Fibroblast of lung (primary cell): ENCODE measurements around the gene AHSP. TPM values are rescaled to one million over a fixed set of nuclear protein-coding genes. Genes with fewer than 3 reads are reported as not detected.

ENCODE experiments used
- DNase-seq, 2 donors: peaks; one replicate each; pipeline versions ENCODE4 v3.0.0 to v3.0.0-alpha.2; 2010; ENCODE audit warnings: low read depth in 2 of 2
- H2AFZ ChIP-seq: 2 replicates; pipeline ENCODE4 v1.5.1; 2012; ENCODE audit warnings: low read length, control low read depth, inconsistent platforms
- H3K27ac ChIP-seq: 2 replicates; pipeline ENCODE4 v1.5.1; 2011; ENCODE audit warnings: low read length, control low read depth; ENCODE audit not compliant: insufficient read depth
- H3K27me3 ChIP-seq: 2 replicates; pipeline ENCODE4 v1.5.1; 2011; ENCODE audit warnings: mild to moderate bottlenecking, low read length; ENCODE audit not compliant: control insufficient read depth, insufficient read depth
- H3K36me3 ChIP-seq: 2 replicates; pipeline ENCODE4 v1.5.1; 2011; ENCODE audit warnings: low read length; ENCODE audit not compliant: control insufficient read depth, insufficient read depth
- H3K4me1 ChIP-seq: 2 replicates; pipeline ENCODE4 v1.5.1; 2011; ENCODE audit warnings: low read length; ENCODE audit not compliant: control insufficient read depth, insufficient read depth; ENCODE audit errors: extremely low read depth
- H3K4me2 ChIP-seq: 2 replicates; pipeline ENCODE4 v1.5.1; 2011; ENCODE audit warnings: low read length, control low read depth; ENCODE audit not compliant: insufficient read depth; ENCODE audit errors: extremely low read depth
- H3K4me3 ChIP-seq, 4 experiments: fragments of 200-600 bp in 1 of 4; sonication (generic) in 1 of 4; replicated peaks in 1 of 4; 2 replicates each; pipeline ENCODE4 v1.5.1; 2011 to 2016; ENCODE audit warnings: low read length in 4 of 4, low read depth in 3 of 4, mild to moderate bottlenecking in 3 of 4, control low read depth in 2 of 4, inconsistent platforms in 1 of 4, mixed read lengths in 1 of 4; ENCODE audit not compliant: insufficient read depth in 1 of 4; ENCODE audit errors: control extremely low read depth in 1 of 4
- H3K79me2 ChIP-seq: 2 replicates; pipeline ENCODE4 v1.5.1; 2012; ENCODE audit warnings: mild to moderate bottlenecking, low read length, inconsistent platforms; ENCODE audit not compliant: control insufficient read depth, insufficient read depth
- H3K9ac ChIP-seq: 2 replicates; pipeline ENCODE4 v1.5.1; 2011; ENCODE audit warnings: mild to moderate bottlenecking, low read length, control low read depth; ENCODE audit not compliant: insufficient read depth
- H3K9me3 ChIP-seq: 2 replicates; pipeline ENCODE4 v1.5.1; 2012; ENCODE audit warnings: low read depth, low read length; ENCODE audit not compliant: control insufficient read depth, insufficient read depth
- H4K20me1 ChIP-seq: 2 replicates; pipeline ENCODE4 v1.5.1; 2011; ENCODE audit warnings: low read length; ENCODE audit not compliant: control insufficient read depth, insufficient read depth; ENCODE audit errors: extremely low read depth
- EZH2 ChIP-seq: IDR thresholded peaks from 2 replicates; pipeline ENCODE4 v1.5.1; 2012; ENCODE audit warnings: low read length, control low read depth, mild to moderate bottlenecking; ENCODE audit errors: missing control alignments
- polyA plus RNA-seq, 2 donors: library from polyadenylated mRNA; depleted of rRNA in 1 of 2; stranded (reverse) in 1 of 2; unstranded in 1 of 2; fragments of >200 nt; gene quantifications; 2 replicates each; pipeline ENCODE4 v1.2.1, GENCODE V29; 2011 to 2012; ENCODE audit warnings: missing spikeins in 1 of 2
- total RNA-seq: library from RNA; depleted of rRNA; stranded (reverse); fragments of >200 nt; gene quantifications from 2 replicates; pipeline ENCODE4 v1.2.1, GENCODE V29; 2014
- TF ChIP-seq, protein P1 (sequence below), 2 donors: IDR thresholded peaks in 1 of 2; conservative IDR thresholded peaks in 1 of 2; 1 replicate in 1 of 2; 2 replicates in 1 of 2; pipeline ENCODE4 v1.5.1; 2011 to 2012; ENCODE audit warnings: low read length in 2 of 2, control low read depth in 1 of 2, inconsistent platforms in 1 of 2, low read depth in 1 of 2, mild to moderate bottlenecking in 1 of 2

The AHSP gene
- total and polyA plus RNA-seq, 2 donors (not counting 1 experiment from before 2014, with no cell fraction given), result not detected

DNA sequence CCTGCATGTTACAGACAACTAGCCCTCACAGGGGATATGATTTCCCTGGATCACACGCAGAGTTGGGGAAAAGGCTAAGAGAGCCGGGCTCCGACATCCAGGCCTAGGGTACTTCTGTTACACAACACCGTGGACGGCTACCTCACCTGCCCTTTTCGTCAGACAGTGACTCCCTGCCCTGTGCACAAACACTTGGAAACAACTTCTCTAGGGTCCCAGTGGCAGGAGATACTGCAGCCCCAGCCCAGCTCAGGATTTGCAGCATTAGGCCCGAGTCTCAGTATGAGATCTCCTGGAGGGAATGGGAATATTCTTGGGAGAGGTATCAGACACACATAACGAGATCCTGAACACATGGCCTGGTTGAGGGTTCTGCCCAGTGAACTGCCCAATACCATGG lies 27.8 kb upstream of the AHSP start:
- no peaks in the 10 kb centered on the region for H3K4me1 ChIP-seq
- no peaks in the 10 kb centered on the region for H3K27me3 ChIP-seq
- TF ChIP-seq, protein P1, sequence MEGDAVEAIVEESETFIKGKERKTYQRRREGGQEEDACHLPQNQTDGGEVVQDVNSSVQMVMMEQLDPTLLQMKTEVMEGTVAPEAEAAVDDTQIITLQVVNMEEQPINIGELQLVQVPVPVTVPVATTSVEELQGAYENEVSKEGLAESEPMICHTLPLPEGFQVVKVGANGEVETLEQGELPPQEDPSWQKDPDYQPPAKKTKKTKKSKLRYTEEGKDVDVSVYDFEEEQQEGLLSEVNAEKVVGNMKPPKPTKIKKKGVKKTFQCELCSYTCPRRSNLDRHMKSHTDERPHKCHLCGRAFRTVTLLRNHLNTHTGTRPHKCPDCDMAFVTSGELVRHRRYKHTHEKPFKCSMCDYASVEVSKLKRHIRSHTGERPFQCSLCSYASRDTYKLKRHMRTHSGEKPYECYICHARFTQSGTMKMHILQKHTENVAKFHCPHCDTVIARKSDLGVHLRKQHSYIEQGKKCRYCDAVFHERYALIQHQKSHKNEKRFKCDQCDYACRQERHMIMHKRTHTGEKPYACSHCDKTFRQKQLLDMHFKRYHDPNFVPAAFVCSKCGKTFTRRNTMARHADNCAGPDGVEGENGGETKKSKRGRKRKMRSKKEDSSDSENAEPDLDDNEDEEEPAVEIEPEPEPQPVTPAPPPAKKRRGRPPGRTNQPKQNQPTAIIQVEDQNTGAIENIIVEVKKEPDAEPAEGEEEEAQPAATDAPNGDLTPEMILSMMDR (conservative IDR thresholded peaks at IDR 0.05 in 1 of 2, IDR thresholded peaks at IDR 0.05 in 1 of 2; ENCODE audit: low read depth in 1 of 2, low read length in 2 of 2), result no peak
- no peak for TF ChIP-seq EZH2
- H4K20me1 ChIP-seq, result no peaks in the 10 kb centered on the region
- H3K9me3 ChIP-seq, result no peaks in the 10 kb centered on the region
- no peak overlapping the region for H3K4me2 ChIP-seq
- no peak overlapping the region for H2AFZ ChIP-seq
- H3K36me3 ChIP-seq, result peaks cover 21% of the 10 kb centered on the region
- H3K9ac ChIP-seq, result no peak overlapping the region
- H3K4me3 ChIP-seq, result no peak overlapping the region
- DNase-seq, result no peak
- H3K27ac ChIP-seq, result no peak overlapping the region
- no peaks in the 10 kb centered on the region for H3K79me2 ChIP-seq

GRCh38 chr16:31501226-31501965 lies 26.3 kb upstream of the AHSP start:
- Histone ChIP-seq H3K79me2 (no peaks in the 10 kb centered on the region), H3K4me2 (no peak overlapping the region), H3K36me3 (peaks cover 19% of the 10 kb centered on the region), H3K9ac (no peak overlapping the region), H3K4me1 (no peaks in the 10 kb centered on the region), H3K4me3 (no peak overlapping the region), H3K27me3 (no peaks in the 10 kb centered on the region), H2AFZ (no peak overlapping the region), H3K27ac (no peak overlapping the region), H3K9me3 (no peaks in the 10 kb centered on the region), H4K20me1 (no peaks in the 10 kb centered on the region)
- TF ChIP-seq, protein P1 (conservative IDR thresholded peaks at IDR 0.05 in 1 of 2, IDR thresholded peaks at IDR 0.05 in 1 of 2; ENCODE audit: low read depth in 1 of 2, low read length in 2 of 2), result no peak
- TF ChIP-seq EZH2, result no peak
- DNase-seq, result no peak

DNA sequence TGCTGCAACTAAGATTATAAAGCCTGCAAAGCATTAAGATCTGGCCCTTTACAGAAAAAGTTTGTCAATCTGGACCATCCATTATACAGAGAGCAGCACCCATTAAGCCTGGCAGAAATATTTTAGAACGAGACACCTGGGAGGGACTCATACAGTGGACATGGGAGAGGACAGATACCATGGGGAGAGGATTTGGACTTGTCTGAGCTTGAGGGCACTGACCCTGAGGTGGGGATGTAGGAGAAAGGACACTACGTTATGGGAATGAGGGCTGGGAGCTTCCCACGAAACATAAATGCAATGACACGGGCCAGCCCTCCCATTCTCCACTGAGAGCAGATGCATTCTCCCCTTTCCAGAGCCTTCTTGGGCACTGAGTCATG lies 25.7 kb upstream of the AHSP start:
- Histone ChIP-seq H3K4me3 (no peak overlapping the region), H3K79me2 (peaks cover 3% of the 10 kb centered on the region), H3K36me3 (peaks cover 19% of the 10 kb centered on the region), H3K4me1 (no peaks in the 10 kb centered on the region), H2AFZ (no peak overlapping the region), H3K9ac (no peak overlapping the region), H3K27ac (no peak overlapping the region), H3K9me3 (no peaks in the 10 kb centered on the region), H3K4me2 (no peak overlapping the region), H4K20me1 (no peaks in the 10 kb centered on the region), H3K27me3 (no peaks in the 10 kb centered on the region)
- TF ChIP-seq EZH2, result no peak
- TF ChIP-seq, protein P1 (conservative IDR thresholded peaks at IDR 0.05 in 1 of 2, IDR thresholded peaks at IDR 0.05 in 1 of 2; ENCODE audit: low read depth in 1 of 2, low read length in 2 of 2), result no peak
- DNase-seq, result no peak
